Epithelial cell of proximal tubule (primary cell): ENCODE measurements around the gene DDIT4. TPM values are rescaled to one million over a fixed set of nuclear protein-coding genes. Genes with fewer than 3 reads are reported as not detected.
"Not testable (repeated sequence)": the region's sequence is repeated elsewhere in the genome, so short reads cannot be mapped to it uniquely, and the experiment has no call there.

Experiments
- DNase-seq: peaks from one replicate; pipeline ENCODE4 v3.0.0-alpha.2; 2011; ENCODE audit warnings: low read depth
- H3K4me3 ChIP-seq: 2 replicates; pipeline ENCODE4 v1.5.1; 2011; ENCODE audit warnings: low read depth, mild to moderate bottlenecking, low read length
- total RNA-seq: library from RNA; depleted of rRNA; stranded (reverse); fragments of >200 nt; gene quantifications from 2 replicates; pipeline ENCODE4 v1.2.3, GENCODE V29; 2015
- TF ChIP-seq, protein P1 (sequence below): conservative IDR thresholded peaks from 2 replicates; pipeline ENCODE4 v1.5.1; 2012; ENCODE audit warnings: low read depth, mild to moderate bottlenecking, low read length

The DDIT4 gene, protein sequence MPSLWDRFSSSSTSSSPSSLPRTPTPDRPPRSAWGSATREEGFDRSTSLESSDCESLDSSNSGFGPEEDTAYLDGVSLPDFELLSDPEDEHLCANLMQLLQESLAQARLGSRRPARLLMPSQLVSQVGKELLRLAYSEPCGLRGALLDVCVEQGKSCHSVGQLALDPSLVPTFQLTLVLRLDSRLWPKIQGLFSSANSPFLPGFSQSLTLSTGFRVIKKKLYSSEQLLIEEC
- 33.6 and 122 TPM in 2 replicates for total RNA-seq

DNA sequence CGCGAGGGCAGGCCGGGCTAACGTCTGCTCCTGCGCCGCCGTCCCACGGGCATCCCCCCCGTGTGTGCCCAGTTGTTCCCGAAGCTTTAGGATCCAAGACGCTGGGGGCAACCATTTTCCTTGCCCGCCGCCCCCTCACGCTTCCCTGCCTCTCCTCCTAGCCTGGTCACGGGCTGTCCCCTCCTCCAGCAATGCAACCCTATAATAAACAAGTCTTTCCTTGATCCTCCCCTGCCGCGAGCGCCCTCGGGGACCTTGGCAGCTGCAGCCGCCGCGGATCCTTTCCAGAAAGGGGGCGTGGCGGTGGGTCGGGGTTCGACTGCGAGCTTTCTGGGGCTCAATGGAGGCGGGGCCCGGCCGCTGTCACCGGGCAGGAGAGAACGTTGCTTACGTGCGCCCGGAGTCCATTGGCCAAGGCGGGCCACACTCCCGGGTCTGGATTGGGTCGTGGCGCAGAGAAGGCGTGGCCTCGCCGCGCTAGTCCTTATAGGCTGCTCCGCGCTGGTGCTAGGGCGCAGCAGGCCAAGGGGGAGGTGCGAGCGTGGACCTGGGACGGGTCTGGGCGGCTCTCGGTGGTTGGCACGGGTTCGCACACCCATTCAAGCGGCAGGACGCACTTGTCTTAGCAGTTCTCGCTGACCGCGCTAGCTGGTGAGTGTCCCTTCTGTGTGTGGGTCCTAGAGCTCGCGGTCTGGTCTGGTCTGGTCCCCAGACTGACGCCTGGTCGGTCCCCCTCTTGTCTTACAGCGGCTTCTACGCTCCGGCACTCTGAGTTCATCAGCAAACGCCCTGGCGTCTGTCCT, at the start of gene DDIT4:
Gene DDIT4, plus strand, starts transcription at position 515 of the 803 bp plus-strand sequence. CDS start 293 bp downstream, outside the sequence.
- peak within 1 kb of the TSS; percentile 98 for H3K4me3 ChIP-seq
- TF ChIP-seq, protein P1, sequence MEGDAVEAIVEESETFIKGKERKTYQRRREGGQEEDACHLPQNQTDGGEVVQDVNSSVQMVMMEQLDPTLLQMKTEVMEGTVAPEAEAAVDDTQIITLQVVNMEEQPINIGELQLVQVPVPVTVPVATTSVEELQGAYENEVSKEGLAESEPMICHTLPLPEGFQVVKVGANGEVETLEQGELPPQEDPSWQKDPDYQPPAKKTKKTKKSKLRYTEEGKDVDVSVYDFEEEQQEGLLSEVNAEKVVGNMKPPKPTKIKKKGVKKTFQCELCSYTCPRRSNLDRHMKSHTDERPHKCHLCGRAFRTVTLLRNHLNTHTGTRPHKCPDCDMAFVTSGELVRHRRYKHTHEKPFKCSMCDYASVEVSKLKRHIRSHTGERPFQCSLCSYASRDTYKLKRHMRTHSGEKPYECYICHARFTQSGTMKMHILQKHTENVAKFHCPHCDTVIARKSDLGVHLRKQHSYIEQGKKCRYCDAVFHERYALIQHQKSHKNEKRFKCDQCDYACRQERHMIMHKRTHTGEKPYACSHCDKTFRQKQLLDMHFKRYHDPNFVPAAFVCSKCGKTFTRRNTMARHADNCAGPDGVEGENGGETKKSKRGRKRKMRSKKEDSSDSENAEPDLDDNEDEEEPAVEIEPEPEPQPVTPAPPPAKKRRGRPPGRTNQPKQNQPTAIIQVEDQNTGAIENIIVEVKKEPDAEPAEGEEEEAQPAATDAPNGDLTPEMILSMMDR, result no peak
- no peak for DNase-seq

DNA sequence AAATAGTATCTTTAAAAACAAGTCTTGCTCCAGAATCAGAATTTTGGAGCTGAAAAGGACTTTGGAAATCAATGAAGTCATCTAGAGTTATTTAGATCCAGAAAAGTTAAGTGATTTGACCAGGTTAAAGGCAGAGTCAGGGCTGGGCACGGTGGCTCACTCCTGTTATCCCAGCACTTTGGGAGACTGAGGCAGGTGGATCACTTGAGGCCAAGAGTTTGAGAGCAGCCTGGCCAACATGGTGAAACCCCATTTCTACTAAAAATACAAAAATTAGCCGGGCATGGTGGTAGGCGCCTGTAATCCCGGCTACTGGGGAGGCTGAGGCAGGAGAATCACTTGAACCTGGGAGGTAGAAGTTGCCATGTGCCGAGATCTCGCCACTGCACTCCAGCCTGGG, 49.5 kb upstream of the DDIT4 start:
- not testable (repeated sequence) for H3K4me3 ChIP-seq, DNase-seq

DNA sequence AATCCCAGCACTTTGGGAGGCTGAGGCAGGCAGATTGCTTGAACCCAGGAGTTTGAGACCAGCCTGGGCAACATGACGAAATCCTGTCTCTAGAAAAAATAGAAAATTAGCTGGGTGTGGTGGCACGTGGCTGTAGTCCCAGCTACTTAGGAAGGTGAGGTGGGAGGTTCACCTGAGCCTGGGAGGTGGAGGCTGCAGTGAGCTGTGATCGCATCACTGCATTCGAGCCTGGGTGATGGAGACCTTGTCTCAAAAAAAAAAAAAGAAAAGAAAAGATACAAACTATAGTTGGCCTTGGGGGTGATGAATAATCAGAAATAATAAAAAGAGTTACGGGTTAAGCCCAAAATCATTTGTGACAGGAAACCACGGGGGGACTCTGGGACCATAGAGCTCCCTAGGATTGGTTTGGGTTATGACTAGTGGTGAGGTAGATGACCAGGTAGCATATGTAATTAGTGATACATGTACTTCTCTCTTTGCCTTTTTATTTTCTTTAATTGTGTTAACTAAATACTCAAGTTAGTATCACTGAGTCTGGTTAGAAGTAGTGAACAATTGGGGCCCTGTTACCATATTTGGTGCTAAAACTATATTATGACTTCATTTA, 47.2 kb upstream of the DDIT4 start:
- no peak overlapping the region for H3K4me3 ChIP-seq
- DNase-seq, result no peak
- TF ChIP-seq, protein P1, result no peak

DNA sequence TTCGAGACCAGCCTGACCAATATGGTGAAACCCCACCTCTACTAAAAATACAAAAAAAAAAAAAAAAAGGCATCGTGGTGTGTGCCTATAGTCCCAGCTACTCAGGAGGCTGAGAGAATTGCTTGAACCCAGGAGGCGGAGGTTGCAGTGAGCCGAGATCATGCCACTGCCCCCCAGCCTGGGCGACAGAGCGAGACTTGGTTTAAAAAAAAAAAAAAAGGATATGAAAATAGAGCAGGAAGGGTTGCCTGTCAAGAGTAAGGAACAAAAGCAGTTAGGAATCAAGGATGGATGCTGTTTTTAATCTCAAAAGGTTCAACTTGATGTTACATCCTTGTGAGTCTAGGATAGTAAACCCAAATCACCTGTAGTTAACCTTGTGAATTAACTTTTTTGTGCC, 45.9 kb upstream of the DDIT4 start:
- TF ChIP-seq, protein P1, result no peak
- no peak for DNase-seq
- H3K4me3 ChIP-seq, result no peak overlapping the region

DNA sequence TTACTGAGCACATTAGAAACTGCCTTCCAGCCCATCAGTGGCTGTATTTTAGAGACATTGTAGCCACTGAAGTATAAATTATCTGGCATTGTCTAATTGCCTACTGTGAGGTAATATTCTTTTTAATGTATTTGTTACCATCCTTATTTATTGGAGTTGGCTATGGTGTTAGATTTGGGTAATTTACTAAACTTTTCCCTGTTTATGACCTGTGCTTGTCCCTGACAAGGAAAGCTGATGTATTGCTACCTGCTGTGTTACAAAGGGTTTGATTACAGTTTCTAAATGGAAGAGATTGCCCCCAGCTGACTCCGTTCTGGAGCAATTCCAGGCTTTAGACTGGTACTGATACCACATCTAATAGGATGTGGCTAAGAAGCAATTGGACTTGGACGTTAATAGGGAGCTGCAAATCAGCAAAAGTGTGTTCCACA, 45.4 kb upstream of the DDIT4 start:
- DNase-seq, result no peak
- TF ChIP-seq, protein P1, result no peak
- no peak overlapping the region for H3K4me3 ChIP-seq

DNA sequence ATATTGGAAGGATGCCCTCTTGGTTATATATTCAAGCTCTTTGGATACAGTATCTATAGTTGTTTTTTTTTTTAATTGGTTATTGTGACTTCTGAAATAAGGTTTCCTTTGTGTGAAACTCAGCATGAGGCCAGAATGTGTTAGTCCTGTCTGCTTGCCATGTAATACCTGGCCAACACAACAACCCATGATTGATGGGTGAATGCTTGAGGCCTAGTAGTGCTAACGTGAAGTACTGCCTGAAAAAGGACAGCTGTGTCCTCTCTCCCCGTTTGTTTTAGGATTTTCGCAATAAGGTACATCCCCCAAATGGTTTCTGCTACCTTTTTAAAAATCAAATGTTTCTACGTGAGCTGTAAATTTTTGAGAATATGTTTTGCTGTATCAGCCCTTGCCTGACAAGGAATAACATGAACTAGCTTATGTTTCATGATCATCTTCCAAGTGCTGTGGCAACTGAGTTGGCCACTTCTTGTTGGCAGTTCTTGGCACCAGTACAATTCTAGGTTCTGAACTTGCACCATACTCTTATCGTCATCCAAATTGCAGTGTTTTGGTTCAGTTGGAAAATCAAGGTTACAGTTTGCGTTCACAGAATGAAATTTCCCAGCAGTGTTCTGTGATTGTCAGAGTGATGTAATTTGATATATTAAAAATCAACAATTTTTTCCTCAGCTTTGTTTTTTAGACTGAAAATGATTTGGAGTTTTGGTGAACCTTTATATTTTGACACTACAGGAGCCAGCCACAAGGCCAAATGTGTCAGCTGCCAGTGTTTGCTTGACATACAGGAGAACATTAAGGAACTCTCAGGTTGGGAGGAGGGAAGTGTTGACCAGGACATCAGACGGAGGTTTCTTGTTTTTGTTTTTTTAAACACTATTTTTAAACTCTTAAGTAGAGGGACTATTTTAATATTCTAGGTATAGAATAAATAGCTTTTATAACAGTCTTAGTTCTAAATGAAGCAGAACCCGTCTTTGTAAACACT, 44.2 kb upstream of the DDIT4 start:
- TF ChIP-seq, protein P1, result no peak
- no peak for DNase-seq
- H3K4me3 ChIP-seq, result no peak overlapping the region

DNA sequence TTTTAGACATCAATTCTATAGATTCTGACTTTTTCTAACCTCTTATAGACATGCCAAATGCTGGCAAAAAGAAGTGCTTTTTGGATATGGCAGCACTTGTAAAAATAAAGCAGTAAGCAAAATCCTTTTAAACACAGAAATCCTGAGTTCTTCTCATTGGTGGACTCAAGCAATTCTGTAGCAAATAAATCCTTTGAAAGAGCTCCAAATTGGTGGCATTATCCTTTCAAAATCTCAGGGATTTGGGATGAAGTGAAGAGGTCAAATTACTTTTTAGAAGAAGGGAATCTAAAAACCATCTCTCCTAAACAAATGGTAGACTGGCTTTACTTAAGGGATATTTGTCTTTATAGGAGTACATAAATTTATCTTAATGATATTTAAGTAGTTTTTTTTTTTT, 40.1 kb upstream of the DDIT4 start:
- no peak overlapping the region for H3K4me3 ChIP-seq
- TF ChIP-seq, protein P1, result no peak
- no peak for DNase-seq
